Stimulated activated naive CD8-positive, alpha-beta T cell treated with anti-CD3 and anti-CD28 coated beads, Interleukin-15, amount 100 ng/mL, for 72 hours (primary cell): ENCODE data around the gene DCLK2.

ENCODE experiments used
- ATAC-seq: fragments of 150-1000 bp; cut with Tn5 transposase; 2 replicates; pipeline ENCODE4 v1.10.0; 2021; ENCODE audit warnings: mild to moderate bottlenecking, moderate library complexity
- DNase-seq, 2 donors: peaks; one replicate each; pipeline ENCODE4 v3.0.0; 2021 to 2022
- H3K27ac Mint-ChIP-seq, 2 donors: one replicate each; pipeline ENCODE4 v1.8.0; 2022; ENCODE audit warnings: mild to moderate bottlenecking in 2 of 2, mixed read lengths in 2 of 2, moderate library complexity in 2 of 2
- H3K27me3 Mint-ChIP-seq: one replicate; pipeline ENCODE4 v1.8.0; 2022; ENCODE audit warnings: mixed read lengths
- H3K4me1 Mint-ChIP-seq: one replicate; pipeline ENCODE4 v1.8.0; 2022; ENCODE audit warnings: mild to moderate bottlenecking, mixed read lengths
- H3K4me3 Mint-ChIP-seq, 2 donors: one replicate each; pipeline ENCODE4 v1.8.0; 2022; ENCODE audit warnings: mild to moderate bottlenecking in 2 of 2, mixed read lengths in 2 of 2, moderate library complexity in 1 of 2
- H3K9me3 Mint-ChIP-seq, 2 donors: one replicate each; pipeline ENCODE4 v1.8.0; 2022; ENCODE audit warnings: mixed read lengths in 2 of 2

DCLK2 gene

DNA sequence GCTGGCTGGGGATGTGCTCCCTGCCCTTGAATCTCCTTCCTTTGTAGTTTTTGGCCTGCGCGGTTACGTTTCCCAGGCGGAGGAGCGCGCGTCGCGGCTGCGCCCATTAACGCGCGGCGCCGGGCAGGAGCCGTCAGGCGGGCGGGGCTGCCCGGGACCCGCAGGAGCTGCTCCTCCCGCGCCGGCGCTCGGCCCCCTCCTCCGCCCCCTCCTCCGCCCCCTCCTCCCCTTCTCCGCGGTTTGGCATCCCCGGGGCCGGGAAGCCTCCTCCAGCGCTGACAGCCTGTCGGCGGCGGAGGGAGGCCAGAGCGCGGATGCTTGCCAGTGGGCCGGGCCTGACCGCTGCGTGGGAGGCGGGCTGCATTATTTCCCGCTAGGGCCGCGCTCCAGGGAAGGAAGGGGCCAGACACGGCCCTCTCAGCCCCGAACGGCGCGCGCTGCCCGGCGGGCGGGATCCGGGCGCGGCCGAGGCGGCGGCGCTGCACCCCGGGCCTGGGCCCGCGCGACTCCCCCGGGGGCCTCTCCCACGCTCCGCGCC is at the start of gene DCLK2:
Gene DCLK2 (plus strand): TSS at position 405 of the 538 bp plus-strand sequence. CDS start 583 bp downstream, outside the sequence.
- peaks cover 15% of the 10 kb centered on the region for H3K4me1 Mint-ChIP-seq
- H3K9me3 Mint-ChIP-seq = no peaks in the 10 kb centered on the region
- peaks cover 55% of the 10 kb centered on the region for H3K27me3 Mint-ChIP-seq
- H3K27ac Mint-ChIP-seq = no peak within 1 kb of the TSS
- ATAC-seq = peak; percentile 25
- peak within 1 kb of the TSS; percentile 75 to 80 for H3K4me3 Mint-ChIP-seq
- peak in 1 of 2 donors; percentile 20 for DNase-seq

DNA sequence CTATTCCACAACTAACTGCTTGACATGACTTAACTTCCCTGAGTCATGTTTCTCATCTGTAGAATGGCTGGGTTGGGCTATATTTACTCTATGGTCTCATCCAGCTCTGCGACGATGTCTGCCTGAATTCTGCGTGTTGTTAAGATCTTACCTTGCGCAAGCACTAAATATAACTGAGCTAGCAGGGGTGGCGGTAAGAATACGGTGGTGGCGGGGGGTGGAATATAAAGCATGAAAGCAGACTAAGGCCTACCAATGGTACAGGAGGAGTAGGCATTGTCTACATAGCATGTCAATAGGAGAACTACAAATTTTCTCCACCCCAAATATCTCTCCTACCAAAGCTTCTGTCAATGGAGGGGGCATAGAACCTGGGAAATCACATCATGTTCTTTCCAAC is 45.7 kb upstream of the DCLK2 start:
- DNase-seq (no peak), ATAC-seq (no peak)
- Mint-ChIP-seq H3K27ac (no peak overlapping the region), H3K4me1 (no peaks in the 10 kb centered on the region), H3K9me3 (peaks cover 0 to 4% of the 10 kb centered on the region in 2 donors), H3K4me3 (no peak overlapping the region), H3K27me3 (no peaks in the 10 kb centered on the region)

DNA sequence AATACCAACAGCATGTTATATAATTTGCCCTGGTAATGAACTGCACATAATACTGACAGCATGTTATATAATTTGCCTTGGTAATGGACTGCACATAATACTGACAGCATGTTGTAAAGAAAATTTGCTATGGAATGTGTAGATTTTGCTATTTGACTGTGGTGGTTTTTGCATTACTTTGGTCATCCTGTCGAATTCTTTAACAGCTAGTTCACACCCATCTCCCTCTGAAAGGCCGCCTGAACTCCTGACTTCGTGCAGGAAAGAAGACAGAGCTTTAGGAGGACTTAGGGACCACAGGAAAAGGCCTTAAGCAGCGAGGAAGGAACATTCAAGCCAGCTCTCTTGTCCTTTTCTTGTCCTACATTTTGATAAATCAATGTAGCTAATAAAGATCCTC is 45.2 kb upstream of the DCLK2 start:
- no peaks in the 10 kb centered on the region for H3K4me1 Mint-ChIP-seq
- H3K27me3 Mint-ChIP-seq = no peaks in the 10 kb centered on the region
- DNase-seq (no peak), ATAC-seq (no peak)
- H3K27ac Mint-ChIP-seq = no peak overlapping the region
- no peaks in the 10 kb centered on the region for H3K9me3 Mint-ChIP-seq
- no peak overlapping the region for H3K4me3 Mint-ChIP-seq

DNA sequence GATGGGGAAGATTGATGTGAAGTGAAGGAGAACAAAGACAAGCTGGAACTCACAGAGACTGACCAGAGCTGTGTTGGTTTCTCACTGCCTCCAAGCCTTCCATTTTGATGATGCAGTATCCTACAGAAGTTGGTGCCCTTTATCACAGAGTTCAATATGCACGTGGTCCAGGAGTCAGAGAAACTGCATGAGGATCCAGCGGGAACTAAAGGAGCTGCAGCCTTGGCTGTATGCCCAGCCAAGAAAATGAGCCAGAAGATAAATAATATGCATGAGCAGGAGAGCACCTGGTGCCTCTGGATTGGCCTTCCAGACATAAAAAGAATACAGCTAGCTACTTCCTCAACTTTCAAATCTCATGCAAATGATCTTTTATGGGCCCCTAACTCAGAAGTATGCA is 44.3 kb upstream of the DCLK2 start:
- no peak overlapping the region for H3K27ac Mint-ChIP-seq
- H3K4me1 Mint-ChIP-seq = no peaks in the 10 kb centered on the region
- ATAC-seq (no peak), DNase-seq (no peak)
- H3K9me3 Mint-ChIP-seq = no peaks in the 10 kb centered on the region
- no peak overlapping the region for H3K4me3 Mint-ChIP-seq
- no peaks in the 10 kb centered on the region for H3K27me3 Mint-ChIP-seq

DNA sequence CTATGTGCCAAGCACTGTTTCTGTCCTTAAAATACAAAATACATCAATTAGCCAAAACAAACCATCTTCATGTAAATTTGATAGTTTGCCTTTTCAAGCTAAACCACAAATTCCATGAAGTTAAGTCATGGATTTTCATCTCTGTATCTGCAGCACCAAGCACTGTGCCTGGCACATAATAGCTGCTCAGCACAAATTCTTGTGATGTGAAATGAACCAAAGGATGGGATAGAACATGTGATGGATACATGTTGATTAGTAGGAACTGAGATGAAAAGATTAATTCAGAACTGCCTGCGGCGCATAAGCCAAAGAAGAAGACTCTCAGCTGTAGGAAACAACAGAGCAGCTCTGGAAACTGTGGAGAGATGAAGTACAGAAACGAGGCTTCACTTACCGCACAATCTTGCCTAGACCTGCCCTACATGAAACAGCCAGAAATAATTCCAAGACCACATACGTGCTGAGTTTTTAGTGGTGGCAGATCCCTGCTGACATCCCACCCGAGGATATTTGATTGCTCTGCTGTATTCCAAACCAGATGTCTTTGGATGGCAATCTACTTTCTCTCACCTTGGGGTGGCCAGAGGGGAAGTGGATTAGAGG is 40.9 kb upstream of the DCLK2 start:
- H3K27me3 Mint-ChIP-seq = peaks cover 26% of the 10 kb centered on the region
- H3K27ac Mint-ChIP-seq = no peak overlapping the region
- ATAC-seq = no peak
- H3K9me3 Mint-ChIP-seq = no peaks in the 10 kb centered on the region
- no peak for DNase-seq
- no peak overlapping the region for H3K4me3 Mint-ChIP-seq
- H3K4me1 Mint-ChIP-seq = no peaks in the 10 kb centered on the region

DNA sequence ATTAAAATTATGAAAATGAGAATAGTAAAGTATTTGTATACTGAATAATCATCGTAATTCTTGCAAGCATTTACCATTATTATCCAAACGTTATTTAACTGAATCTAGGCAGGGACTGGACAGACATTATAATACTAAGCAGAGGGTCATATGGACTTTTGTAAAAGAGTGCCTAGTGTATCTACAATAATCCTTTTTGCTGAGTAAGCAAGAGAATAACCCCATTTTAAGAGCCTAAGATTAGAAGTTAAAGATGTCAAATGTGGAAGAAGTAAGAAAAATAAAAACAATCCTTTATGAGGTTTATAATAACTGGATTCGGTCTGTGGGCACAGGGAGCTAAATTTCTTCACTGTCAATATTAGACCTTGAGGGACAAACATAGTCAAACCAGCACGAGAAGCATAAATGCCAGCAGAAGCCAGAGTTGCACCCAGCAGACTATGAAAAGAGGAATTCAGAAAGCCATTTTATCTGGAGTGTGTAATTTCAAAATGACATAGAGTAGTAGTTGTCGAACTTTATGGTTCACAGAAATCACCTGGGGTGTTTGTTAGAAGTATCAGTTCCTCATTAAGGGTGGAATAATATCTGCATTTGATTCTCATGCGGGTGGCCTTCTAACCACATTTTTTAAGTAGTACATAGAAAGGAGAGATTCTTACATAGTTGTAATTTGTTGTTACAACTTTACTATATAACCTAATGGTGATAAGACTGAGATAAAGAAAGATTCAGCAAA is 39.7 kb upstream of the DCLK2 start:
- no peak for ATAC-seq
- no peak for DNase-seq
- Mint-ChIP-seq H3K4me1 (no peaks in the 10 kb centered on the region), H3K27me3 (peaks cover 26% of the 10 kb centered on the region), H3K4me3 (no peak overlapping the region), H3K27ac (no peak overlapping the region), H3K9me3 (no peaks in the 10 kb centered on the region)

DNA sequence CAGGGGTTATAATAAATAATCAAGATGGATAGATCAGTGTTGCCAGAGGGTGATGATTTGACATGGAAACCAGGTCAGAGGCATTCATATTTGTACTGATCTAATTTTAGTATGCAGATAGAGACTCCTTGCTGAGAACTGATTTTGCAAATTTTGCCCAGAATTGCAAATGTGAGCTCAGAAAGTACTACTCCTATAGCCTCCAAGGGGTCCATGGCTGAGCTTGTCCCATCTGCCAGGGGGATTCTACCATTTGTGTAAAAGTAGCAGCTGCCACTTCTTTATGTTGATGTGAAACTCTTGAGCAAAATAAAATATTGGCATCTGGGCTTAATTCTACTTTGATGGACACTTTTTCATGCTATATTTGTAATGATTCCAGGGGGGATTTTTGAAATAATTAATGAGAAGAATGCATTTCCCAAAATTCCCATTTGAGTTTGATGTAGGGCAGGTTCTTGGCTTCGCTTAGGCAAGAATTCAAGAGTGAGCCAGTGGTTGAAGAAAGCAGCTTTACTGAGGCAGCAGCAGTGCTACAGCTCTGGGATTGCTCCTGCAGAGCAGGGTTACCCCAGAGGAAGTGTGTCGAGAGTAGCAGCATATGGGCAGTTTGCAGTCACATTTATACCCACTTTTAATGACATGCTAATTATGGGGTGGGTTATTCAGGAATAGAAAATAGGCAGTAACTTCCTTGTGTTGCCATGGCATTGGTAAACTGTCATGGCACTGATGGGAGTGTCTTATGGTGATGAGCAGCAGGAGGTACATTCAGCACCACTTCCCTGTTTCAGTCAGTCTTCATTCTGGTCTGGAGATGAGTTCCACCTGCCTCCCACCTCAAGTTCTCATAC is 38.7 kb upstream of the DCLK2 start:
- no peak overlapping the region for H3K4me3 Mint-ChIP-seq
- H3K27ac Mint-ChIP-seq = no peak overlapping the region
- H3K4me1 Mint-ChIP-seq = no peaks in the 10 kb centered on the region
- peaks cover 26% of the 10 kb centered on the region for H3K27me3 Mint-ChIP-seq
- no peak for ATAC-seq
- DNase-seq = no peak
- no peaks in the 10 kb centered on the region for H3K9me3 Mint-ChIP-seq

DNA sequence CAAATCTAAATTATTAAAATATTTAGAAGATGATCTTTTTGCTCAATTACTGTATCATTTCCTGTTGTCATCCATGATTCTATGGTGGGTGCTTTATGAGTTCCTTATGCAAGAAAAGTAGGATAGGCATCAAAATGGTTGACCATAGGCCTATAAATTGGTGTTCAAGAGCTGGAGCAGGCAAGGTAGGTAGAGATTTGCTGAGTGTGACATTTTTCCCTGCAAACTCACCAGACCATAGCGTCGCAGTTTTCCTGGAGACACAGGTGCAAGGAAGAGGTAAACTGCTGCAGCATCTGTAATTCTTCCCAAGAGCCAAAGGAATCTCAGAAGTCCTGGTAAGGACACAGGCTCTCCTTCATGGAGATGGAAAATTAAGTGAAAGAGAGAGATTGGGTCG is 33.7 kb upstream of the DCLK2 start:
- no peaks in the 10 kb centered on the region for H3K9me3 Mint-ChIP-seq

DNA sequence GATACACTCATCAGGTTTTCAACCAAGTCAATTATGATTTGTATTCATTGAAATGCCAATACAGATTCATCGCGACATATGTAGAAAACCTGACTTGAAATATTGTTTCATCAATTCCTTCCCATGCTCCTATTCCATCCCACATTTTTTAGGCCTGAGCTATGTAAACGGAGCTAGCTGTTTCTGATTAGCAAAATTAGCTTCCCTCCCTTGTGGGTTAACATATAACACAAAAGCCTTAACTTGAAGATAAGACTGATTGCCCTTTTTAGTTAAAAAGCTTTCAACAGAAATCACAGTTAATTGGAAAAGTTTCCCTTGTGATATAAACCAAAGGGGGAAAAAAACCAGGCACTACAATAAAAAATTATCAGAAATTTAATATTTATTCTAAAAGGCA is 32.8 kb upstream of the DCLK2 start:
- H3K27me3 Mint-ChIP-seq = peaks cover 18% of the 10 kb centered on the region
- ATAC-seq (no peak), DNase-seq (no peak)
- H3K27ac Mint-ChIP-seq = no peak overlapping the region
- no peak overlapping the region for H3K4me3 Mint-ChIP-seq
- H3K9me3 Mint-ChIP-seq = no peaks in the 10 kb centered on the region
- H3K4me1 Mint-ChIP-seq = no peaks in the 10 kb centered on the region

More for the DNA sequence above, 33.7 kb upstream of the DCLK2 start:
- no peak overlapping the region for H3K4me3 Mint-ChIP-seq
- no peak for ATAC-seq
- H3K27me3 Mint-ChIP-seq = peaks cover 23% of the 10 kb centered on the region
- H3K4me1 Mint-ChIP-seq = no peaks in the 10 kb centered on the region
- DNase-seq = no peak
- H3K27ac Mint-ChIP-seq = no peak overlapping the region

DNA sequence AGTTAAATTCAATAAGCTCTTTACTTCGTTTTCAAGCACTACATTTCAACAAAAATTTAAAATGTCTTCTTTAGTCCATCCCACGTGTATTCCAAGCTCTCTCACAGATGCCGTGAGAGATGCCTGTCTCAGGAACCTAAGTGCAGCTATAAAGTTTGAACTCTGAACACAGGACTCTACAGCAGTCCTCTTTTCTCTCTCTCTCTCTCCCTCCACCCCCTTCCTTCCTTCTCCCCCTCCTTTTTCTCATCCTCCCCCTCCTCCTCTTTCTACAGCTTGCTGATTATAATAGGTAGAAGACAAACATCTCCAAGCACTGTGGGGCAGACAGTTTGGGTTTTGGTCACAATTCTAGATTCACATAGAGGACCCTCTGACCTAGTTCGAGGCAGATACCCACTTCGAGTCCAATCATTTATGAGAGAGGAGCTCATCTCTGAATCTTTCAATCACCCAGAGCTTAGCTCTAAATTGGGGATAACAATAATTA is 31.5 kb upstream of the DCLK2 start:
- DNase-seq = no peak
- Mint-ChIP-seq H3K27ac (no peak overlapping the region), H3K27me3 (peaks cover 6% of the 10 kb centered on the region)

DNA sequence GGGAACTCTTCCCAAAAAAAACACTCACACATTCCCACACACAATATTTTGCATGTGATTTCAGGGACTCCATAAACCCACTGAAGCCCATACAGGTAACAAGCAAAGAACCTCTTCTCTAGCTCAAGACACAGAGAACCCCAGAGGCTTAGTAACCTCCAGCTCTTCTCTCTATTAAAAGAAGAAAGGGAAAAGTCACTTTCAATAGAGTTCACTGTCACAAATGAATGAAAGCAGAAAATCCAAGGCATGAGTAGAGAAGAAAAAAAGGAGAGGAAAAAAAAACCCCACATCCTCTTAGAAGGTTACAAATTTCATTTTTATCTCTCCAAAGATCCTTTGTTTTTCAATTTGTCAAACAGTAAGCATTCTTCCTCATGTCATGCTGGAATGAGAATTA is 30.7 kb upstream of the DCLK2 start:
- Mint-ChIP-seq H3K4me3 (no peak overlapping the region), H3K27me3 (no peaks in the 10 kb centered on the region), H3K4me1 (no peaks in the 10 kb centered on the region), H3K9me3 (no peaks in the 10 kb centered on the region), H3K27ac (no peak overlapping the region)
- ATAC-seq = no peak
- no peak for DNase-seq

More for the DNA sequence above, 31.5 kb upstream of the DCLK2 start:
- Mint-ChIP-seq H3K4me3 (no peak overlapping the region), H3K4me1 (no peaks in the 10 kb centered on the region), H3K9me3 (no peaks in the 10 kb centered on the region)
- ATAC-seq = no peak

DNA sequence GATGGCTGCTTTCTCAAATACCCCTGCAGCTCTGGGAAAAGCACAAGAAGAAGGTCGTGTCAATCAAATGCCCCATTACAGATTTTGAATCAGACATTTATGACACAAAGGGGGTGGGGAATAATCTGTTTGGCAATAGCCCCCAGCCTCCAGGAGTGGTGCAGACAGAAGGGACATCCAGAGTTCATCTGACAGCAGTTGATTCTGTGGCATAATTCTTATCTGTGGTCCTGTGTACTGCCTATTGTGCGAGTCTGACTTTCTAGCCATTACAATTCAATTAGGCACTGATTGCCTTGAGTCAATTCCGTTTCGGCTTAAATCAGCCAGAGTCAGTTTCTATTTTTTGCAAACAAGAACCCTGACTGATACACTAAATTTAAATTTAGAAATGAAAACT is 28.6 kb upstream of the DCLK2 start:
- no peak overlapping the region for H3K27ac Mint-ChIP-seq
- no peaks in the 10 kb centered on the region for H3K27me3 Mint-ChIP-seq
- H3K4me3 Mint-ChIP-seq = no peak overlapping the region
- no peaks in the 10 kb centered on the region for H3K4me1 Mint-ChIP-seq
- DNase-seq (no peak), ATAC-seq (no peak)
- no peaks in the 10 kb centered on the region for H3K9me3 Mint-ChIP-seq

DNA sequence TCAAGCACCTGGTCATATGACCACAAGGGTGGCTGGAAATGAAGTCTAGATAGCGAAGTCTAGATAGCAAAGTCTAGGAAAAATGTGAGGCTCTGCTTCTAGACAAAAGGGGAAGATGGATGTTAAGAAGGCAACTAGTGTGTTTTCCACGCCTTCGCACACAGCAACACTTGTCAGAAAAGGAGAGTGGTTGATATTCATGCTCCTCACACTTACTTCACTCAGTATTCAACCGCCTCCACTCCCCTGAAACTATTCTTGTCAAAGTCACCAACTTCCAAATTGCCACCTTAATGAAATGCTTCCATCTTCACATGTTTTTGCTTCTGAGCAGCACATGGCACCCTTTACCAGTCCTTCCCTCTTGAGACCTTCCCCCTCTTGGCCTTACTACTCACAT is 27.7 kb upstream of the DCLK2 start:
- Mint-ChIP-seq H3K9me3 (no peaks in the 10 kb centered on the region), H3K27ac (no peak overlapping the region), H3K4me1 (no peaks in the 10 kb centered on the region), H3K4me3 (no peak overlapping the region), H3K27me3 (no peaks in the 10 kb centered on the region)
- ATAC-seq (no peak), DNase-seq (no peak)

DNA sequence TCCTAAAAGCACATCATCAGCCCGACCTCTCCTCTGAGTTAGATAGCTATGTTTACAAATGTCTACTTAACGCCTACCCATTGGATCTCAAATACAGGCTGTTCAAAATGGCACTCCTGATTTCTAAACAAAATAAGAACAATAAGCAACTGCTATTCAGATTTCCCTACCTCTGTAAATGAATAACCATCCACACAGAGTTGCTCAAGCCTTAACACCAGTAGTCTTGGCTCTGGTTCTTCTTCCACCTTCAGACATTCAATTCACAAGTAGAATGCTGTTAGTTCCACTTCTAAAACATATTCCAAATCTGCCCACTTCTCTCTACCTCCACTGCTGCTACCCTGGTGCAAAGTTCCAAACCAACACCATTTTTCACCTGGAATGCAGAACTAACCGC is 27.1 kb upstream of the DCLK2 start:
- no peak overlapping the region for H3K4me3 Mint-ChIP-seq
- ATAC-seq = no peak
- no peak for DNase-seq
- H3K27me3 Mint-ChIP-seq = no peaks in the 10 kb centered on the region
- peaks cover 0 to 5% of the 10 kb centered on the region in 2 donors for H3K9me3 Mint-ChIP-seq
- no peaks in the 10 kb centered on the region for H3K4me1 Mint-ChIP-seq
- H3K27ac Mint-ChIP-seq = no peak overlapping the region

DNA sequence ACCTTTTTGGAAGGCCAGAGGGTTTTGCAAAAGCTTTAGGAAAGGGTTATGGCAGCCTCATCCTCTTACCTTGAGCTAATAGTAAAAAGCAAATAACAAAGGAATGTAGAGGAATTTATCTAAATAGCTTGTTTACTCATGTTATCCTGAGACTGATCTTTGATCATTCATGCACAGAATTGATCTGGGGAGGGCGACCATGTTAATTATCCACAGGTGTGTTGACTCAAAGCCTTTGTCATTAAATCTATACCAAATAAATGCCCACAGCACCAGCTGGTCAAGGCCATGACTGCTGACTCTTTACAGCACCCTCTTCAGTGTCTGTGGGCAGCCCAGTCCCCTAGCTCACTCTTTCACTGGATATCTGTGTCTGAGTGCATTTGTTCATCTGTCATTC is 22.8 kb upstream of the DCLK2 start:
- Mint-ChIP-seq H3K27ac (no peak overlapping the region), H3K4me3 (no peak overlapping the region), H3K9me3 (peaks cover 0 to 5% of the 10 kb centered on the region in 2 donors), H3K4me1 (no peaks in the 10 kb centered on the region), H3K27me3 (no peaks in the 10 kb centered on the region)
- DNase-seq = no peak
- no peak for ATAC-seq

DNA sequence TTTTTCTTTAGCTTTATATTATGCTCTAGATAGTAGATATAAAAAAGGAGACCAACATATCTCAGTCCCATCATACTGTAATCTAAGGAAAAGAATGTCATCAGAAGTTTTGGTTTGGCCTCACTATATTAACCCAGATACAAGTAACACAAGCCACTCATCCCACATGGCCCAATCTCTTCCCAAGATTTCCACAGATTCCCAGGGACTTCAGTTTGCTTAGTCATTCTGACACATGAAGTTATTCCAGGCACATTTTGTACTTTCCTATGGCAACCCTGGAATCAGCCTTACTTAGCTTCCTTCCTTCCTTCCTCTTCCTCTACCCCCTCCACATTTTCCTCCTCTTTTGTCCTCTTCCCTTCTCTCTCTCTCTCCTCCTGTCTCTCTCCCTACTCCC is 21.7 kb upstream of the DCLK2 start:
- H3K4me3 Mint-ChIP-seq = no peak overlapping the region
- peaks cover 0 to 8% of the 10 kb centered on the region in 2 donors for H3K9me3 Mint-ChIP-seq
- ATAC-seq (no peak), DNase-seq (no peak)
- no peaks in the 10 kb centered on the region for H3K4me1 Mint-ChIP-seq
- no peak overlapping the region for H3K27ac Mint-ChIP-seq
- no peaks in the 10 kb centered on the region for H3K27me3 Mint-ChIP-seq
